Measurements from ENCODE around the gene GPRIN2. TPM values are rescaled to one million over a fixed set of nuclear protein-coding genes. Genes with fewer than 3 reads are reported as not detected.
"Not testable (repeated sequence)": the region's sequence is repeated elsewhere in the genome, so short reads cannot be mapped to it uniquely, and the experiment has no call there.

GPRIN2 gene
- 1 to 10 TPM in 1 of 12 donors, under 1 TPM in 8, not detected in 3; 0.12 to 1.8 (median 0.18) TPM for polyA plus RNA-seq (ENCODE audit: insufficient read length in 12 of 12)
- long read RNA-seq, donor 1, partial matches to known transcripts, result 0 of 4 reads
- long read RNA-seq, donor 1, other reads (novel, unspliced or antisense), result 0 of 4 reads
- long read RNA-seq, donor 2, result 0 reads
- long read RNA-seq, donor 3, result 0 reads
- long read RNA-seq, donor 4, result 0 reads
- long read RNA-seq, donor 5, result 0 reads
- long read RNA-seq, donor 6, result 0 reads
- long read RNA-seq, donor 7, result 0 reads
- long read RNA-seq, donor 8, result 0 reads
- long read RNA-seq, donor 9, result 0 reads
- long read RNA-seq, donor 10, result 0 reads
- long read RNA-seq, donor 11, result 0 reads

GRCh38 chr10:46556515-46557318, at the start of gene GPRIN2:
Gene GPRIN2 (minus strand): TSS chr10:46556658. CDS start chr10:46550736, 5,922 bp downstream.
- DNase-seq, result no peak

GRCh38 chr10:46600516-46600915, 44.1 kb upstream of the GPRIN2 start:
- not testable (repeated sequence) for DNase-seq

- not testable (repeated sequence) for DNase-seq
Observed at GRCh38 chr10:46597616-46598246, 41.3 kb upstream of the GPRIN2 start.

GRCh38 chr10:46596570-46596969, 40.1 kb upstream of the GPRIN2 start:
- DNase-seq, result not testable (repeated sequence)

- not testable (repeated sequence) for DNase-seq
Observed at GRCh38 chr10:46594453-46595063, 38.1 kb upstream of the GPRIN2 start.

- not testable (repeated sequence) for DNase-seq
Observed at GRCh38 chr10:46593307-46593706, 36.8 kb upstream of the GPRIN2 start.

GRCh38 chr10:46591053-46591452, 34.6 kb upstream of the GPRIN2 start:
- DNase-seq, result not testable (repeated sequence)

GRCh38 chr10:46589589-46589988, 33.1 kb upstream of the GPRIN2 start:
- DNase-seq, result not testable (repeated sequence)

- not testable (repeated sequence) for DNase-seq
Observed at GRCh38 chr10:46588221-46588620, 31.8 kb upstream of the GPRIN2 start.

- not testable (repeated sequence) for DNase-seq
Observed at GRCh38 chr10:46587546-46587945, 31.1 kb upstream of the GPRIN2 start.

- DNase-seq, result not testable (repeated sequence)
Observed at GRCh38 chr10:46585246-46585645, 28.8 kb upstream of the GPRIN2 start.

GRCh38 chr10:46584196-46584595, 27.7 kb upstream of the GPRIN2 start:
- not testable (repeated sequence) for DNase-seq

- not testable (repeated sequence) for DNase-seq
Observed at GRCh38 chr10:46582568-46582967, 26.1 kb upstream of the GPRIN2 start.

GRCh38 chr10:46581997-46582396, 25.5 kb upstream of the GPRIN2 start:
- not testable (repeated sequence) for DNase-seq

GRCh38 chr10:46579378-46579777, 22.9 kb upstream of the GPRIN2 start:
- not testable (repeated sequence) for DNase-seq

- not testable (repeated sequence) for DNase-seq
Observed at GRCh38 chr10:46578474-46579178, 22.2 kb upstream of the GPRIN2 start, which contains the start of gene SYT15. Gene SYT15 (plus strand): TSS chr10:46579128. CDS start chr10:46579169, 41 bp downstream.

GRCh38 chr10:46577624-46578473, 21.4 kb upstream of the GPRIN2 start:
- DNase-seq, result not testable (repeated sequence)

- not testable (repeated sequence) for DNase-seq
Observed at GRCh38 chr10:46573884-46574283, 17.4 kb upstream of the GPRIN2 start.

GRCh38 chr10:46573314-46573713, 16.9 kb upstream of the GPRIN2 start:
- not testable (repeated sequence) for DNase-seq

GRCh38 chr10:46572765-46573164, 16.3 kb upstream of the GPRIN2 start:
- DNase-seq, result not testable (repeated sequence)
